NCI-H69 (cell line): ENCODE data around the gene STK17A.
"Not testable (repeated sequence)": the region's sequence is repeated elsewhere in the genome, so short reads cannot be mapped to it uniquely, and the experiment has no call there.

Source experiments
- DNase-seq: peaks from one replicate; lab custom pipeline; 2025; lab: John Stamatoyannopoulos, UW

Gene STK17A

GRCh38 chr7:43569424-43569823 lies 13.5 kb upstream of the STK17A start:
- no peak for DNase-seq

DNA sequence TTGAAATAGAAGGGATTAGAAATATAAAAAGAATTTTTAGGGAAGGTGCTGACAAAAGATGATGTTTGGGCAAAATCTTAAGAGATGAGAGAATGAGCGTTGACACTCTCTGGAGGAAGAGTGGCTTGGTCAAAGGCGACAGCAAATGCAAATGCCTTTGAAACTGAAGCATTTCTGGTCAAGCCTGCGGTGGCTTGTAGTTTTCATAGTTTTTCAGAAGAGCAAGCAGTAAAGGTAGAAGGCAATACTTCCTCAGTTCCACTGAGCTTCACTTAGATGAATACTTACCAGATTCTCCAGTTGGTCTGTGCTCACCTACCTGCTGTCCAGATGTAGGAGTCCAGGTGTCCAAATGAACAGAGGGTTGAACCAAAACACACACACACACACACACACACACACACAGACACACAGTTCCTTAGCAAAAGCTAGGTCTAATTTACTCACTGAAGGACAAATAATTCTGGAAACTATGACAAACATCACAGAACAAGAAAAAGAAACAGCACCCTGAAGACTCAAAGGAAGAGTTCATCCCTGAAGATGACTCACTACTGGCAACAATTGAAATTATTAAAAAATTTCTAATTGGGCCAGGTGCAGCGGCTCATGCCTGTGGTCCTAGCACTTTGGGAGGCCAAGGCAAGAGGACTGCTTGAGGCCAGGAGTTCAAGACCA lies 12.1 kb upstream of the STK17A start:
- no peak for DNase-seq

DNA sequence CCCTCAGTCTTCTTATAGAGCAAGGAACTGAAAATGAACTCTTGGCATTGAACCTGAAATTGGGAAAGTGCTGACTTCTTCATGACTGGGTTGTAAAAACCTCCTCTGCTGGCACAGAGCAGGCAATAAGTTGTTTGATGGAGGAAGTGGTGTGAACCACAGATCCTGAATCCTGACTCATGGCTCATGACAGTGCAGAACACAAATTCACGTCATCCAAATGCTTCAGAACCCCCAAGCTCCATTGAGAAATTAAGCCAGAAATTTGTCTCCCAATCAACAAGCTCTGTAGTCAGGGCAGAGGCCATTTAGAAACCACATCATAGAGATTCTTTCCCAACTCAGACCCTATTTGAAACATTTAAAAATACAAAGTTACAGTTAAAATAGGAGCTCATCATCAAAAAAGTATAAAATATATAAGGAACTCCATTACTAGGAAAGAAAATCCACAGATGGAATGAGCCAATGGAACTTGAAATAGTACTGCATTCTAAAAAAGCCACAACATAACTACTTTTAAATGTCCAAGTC lies 10.3 kb upstream of the STK17A start:
- DNase-seq, result no peak

DNA sequence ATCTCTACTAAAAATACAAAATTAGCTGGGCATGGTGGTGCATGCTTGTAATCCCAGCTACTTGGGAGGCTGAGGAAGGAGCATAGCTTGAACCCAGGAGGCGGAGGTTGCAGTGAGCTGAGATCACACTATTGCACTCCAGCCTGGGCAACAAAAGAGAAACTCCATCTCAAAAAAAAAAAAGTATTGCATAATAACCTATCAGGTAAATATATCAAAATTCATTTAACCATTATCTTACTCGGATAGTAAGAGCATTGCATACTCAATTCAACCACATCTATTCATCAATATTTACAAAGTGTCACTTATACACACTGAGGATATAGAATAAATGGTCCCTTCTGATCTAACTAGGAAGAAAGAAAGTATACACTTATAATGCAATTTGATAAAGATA lies 9.1 kb upstream of the STK17A start:
- DNase-seq, result not testable (repeated sequence)

- DNase-seq, result no peak
Observed at GRCh38 chr7:43575506-43575905, 7.4 kb upstream of the STK17A start.

DNA sequence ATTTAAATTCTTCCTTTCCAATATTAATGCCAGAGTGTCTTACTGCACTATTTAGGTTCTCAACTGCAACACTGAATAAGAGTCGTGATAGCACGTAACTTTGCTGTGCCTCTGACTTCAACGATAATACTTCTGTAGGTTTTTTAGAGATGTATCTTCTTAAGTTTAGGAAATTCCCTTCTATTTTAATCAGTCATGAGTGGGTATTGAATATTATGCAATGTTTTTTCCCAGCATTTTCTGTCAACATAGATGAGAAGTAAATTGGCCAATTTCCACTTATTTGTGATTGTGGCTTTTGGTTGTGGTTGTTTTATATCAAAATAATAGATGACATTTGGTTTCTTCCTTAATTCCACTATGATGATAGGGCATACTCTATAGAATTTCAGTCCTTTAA lies 6.7 kb upstream of the STK17A start:
- no peak for DNase-seq

- DNase-seq, result peak; percentile 46
Observed at GRCh38 chr7:43577485-43577951, 5.4 kb upstream of the STK17A start.

DNA sequence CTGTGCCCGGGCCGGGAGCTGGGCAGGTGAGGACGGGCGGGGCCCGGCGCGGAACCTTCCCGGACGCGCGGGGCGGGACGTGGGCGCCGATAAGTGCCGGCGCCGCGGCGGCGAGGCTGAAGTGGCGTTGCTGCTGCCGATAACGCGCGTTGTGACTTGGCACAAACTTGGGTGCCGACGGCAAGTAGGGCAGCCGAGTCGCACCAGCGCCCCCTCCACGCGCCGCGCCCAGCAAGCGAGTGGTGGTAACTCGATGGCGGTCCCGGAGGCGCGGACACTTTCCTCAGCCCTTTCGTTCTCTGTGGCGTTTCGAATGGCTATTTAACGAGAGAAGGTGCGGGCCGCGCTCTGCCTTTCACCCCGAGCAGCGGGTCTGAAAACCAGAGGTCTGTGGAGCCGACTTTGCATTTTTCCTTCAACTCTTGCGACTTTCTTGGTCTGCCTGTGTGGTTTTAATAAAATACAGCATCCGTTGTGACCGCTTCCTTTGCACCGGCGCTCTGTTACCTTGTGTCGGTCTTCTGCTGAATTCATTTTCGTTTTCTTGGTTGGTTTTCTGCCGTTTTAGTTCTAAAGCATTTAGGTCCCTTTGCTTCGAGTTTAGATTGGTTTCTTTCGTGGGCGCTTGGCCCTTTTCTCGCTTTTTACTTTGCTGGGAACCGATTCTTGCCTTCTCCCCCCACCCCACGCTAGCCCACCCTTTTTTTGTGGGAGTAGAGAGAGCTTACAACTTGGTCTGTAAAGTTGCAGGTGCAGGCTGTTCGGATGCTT lies 701 bp downstream of the STK17A start:
- DNase-seq, result peak; percentile 83

DNA sequence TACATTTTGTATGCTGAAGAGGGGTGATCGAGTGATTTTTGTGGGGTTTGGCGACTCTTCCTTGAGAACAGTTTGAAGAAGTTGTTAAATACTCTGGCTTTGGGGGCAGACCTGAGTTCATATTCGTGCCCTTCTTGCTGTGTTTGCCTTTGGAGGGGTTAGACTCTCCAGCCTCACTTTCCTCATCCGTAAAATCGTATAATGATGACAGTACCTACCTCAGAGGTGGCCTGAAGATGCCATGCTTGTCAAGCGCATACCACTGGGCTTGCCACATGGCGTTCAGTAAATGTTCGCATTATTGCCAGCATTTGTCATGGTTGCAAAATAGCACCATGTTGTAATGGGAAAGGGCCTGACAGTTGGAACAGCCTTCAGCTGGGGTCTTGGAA lies 1.3 kb downstream of the STK17A start:
- DNase-seq, result peak; percentile 35

- not testable (repeated sequence) for DNase-seq
Observed at GRCh38 chr7:43584733-43585132, 1.8 kb downstream of the STK17A start.

DNA sequence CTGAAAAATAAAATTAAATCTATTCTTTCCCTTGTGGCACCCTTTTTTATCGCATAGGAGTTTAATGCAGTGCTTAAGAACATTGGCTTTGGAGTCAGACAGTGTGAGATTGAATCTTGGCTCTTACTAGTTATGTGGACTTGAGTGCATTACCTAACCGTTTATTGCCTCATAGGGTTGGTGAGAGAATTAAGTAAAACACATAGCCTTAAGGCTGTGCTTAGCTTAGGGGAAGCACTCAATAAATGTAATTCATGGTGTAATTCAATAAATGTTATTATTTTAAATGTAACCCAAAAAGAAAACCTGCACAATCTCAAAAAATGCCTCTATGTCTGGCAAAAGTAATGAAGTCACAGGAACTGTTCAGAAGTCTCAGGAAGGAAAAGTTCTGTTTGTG lies 2.7 kb downstream of the STK17A start:
- peak; percentile 32 for DNase-seq

DNA sequence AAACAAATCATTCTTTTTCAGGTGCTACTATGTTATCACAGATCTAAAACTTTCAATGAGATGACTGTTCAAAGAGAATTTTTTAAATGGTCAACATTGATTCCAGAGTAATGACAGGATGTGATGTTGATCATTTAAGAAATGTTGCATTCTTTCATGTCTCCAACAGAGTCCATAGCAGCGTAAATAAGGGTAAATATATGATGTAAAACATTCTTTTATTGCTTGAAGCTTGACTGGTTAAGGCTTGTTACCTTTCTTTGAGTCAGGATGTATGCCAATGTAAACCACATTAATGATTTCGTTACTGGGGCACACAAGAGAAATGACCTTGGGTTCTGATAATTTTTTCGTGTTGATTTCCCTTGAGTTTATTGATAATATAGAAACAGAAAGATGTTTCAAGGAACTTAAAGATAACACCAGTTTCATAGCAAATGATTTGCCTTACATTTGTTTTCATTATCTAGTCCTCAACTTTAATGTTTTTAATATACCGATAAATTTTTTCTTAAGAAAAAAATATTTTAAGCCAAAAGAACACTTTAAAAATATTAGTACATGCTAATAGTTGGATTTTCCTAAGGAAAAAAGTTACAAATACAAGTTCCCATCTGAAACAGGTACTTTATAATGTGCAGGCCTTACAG lies 3.5 kb downstream of the STK17A start:
- DNase-seq, result peak; percentile 51

DNA sequence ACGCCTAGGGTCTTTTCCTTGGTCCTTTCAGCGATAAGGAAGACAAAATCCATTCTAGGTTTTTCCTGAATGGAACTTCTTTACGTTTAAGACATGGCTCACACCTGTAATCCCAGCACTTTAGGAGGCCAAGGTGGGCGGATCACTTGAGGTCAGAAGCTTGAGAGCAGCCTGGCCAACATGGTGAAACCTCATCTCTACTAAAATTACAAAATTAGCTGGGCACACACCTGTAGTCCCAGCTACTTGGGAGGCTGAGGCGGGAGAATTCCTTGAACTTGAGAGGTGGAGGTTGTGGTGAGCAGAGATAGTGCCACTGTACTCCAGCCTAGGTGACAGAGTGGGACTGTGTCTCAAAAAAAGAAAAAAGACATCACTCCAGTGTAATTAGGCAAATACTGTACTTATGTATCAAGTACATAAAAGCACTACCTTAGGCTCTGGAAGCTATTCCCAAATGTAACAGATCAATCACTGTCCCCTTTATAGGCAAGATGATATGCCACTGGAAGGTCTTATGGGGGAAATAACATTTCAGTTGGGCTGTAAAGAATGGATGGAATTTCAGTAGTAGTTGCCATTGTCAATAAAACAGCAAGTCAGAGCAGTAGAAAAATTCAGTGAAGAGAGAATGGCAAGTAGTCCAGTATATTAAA lies 5.7 kb downstream of the STK17A start:
- peak; percentile 58 for DNase-seq

- DNase-seq, result peak; percentile 58
Observed at GRCh38 chr7:43589133-43589478, 6.2 kb downstream of the STK17A start.

- no peak for DNase-seq
Observed at GRCh38 chr7:43589728-43590127, 6.8 kb downstream of the STK17A start.

- DNase-seq, result no peak
Observed at GRCh38 chr7:43590862-43591557, 8.1 kb downstream of the STK17A start.

DNA sequence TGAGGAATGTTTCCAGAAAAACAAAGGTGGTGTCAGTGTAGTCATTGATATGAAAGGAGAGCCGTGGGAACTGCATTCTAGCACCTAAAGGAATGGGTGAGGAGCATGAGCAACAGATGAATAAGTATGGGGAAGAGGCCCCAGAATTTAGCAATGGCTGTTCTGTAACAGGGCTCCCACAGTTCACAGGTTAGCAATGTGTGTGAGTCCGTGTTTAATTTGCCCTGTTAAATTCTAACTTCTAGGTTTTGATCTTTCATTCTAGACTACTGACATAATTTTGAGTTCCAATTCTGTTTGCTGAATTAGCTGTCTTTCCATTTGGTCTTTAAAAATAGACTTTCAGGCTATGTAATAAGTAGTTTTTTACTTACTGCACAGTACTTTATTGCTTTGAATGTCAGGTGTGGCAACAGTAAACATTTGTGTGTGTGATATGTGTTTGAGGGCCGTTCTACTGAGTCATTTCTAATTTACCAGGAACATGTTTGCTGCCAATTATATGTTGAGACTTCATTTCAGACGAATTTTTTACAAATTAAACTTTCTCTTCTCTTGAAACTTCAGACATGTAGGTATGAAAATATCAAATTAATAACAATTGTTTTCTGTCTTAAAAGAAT lies 8.8 kb downstream of the STK17A start:
- DNase-seq, result no peak

DNA sequence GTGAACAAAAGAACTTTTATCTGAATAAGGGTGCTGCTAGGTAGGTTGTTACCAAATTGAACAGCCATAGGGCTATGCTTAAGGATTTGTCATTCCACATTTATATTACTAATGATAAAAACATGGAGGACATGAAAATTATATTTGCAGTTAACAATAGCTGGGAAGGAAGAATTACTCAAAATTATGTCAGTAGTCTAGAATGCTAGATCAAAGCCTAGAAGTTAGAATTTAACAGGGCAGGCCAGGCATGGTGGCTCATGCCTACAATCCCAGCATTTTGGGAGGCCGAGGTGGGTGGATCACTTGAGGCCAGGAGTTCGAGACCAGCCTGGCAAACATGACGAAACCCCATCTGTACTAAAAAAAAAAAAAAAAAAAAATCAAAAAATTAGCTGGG lies 9.4 kb downstream of the STK17A start:
- DNase-seq, result no peak

DNA sequence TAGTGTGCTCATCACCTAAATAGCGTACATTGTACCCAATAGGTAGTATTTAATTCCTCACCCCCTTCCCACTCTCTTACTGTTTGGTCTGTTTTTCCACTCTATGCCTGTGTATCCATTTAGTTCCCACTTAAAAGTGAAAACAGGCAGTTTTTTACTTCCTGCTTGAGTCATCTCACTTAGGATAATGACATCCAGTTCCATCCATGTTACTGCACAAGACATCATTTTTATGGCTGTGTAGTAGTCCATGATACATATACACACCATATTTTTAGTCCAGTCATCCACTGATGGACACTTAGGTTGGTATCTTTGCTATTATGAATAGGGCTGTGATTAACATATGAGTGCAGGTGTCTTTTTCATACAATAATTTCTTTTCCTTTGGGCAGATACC lies 10.1 kb downstream of the STK17A start:
- no peak for DNase-seq

DNA sequence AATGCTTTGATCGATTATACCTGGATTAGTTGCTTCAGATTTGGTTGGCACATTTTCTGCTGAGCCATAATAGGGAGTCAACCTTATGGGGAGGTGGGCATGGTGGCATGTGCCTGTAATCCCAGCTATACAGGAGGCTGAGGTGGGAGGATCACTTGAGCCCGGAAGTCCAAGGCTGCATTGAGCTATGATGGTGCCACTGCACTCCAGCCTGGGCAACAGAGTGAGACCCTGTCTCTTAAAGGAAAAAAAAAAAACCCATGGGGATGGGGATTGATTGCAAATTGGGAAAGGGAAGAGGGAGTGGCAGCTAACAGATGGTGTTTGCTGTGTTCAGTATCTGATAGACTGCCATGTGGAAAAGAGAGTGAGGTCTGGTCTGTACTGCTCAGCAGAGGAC lies 11.1 kb downstream of the STK17A start:
- peak; percentile 34 for DNase-seq

- not testable (repeated sequence) for DNase-seq
Observed at GRCh38 chr7:43596426-43596825, 13.5 kb downstream of the STK17A start.
